K562 (cell line): Measurements from ENCODE around the gene GOLGA8B. TPM values are rescaled to one million over a fixed set of nuclear protein-coding genes. Genes with fewer than 3 reads are reported as not detected.
A peak's percentile ranks its signal among the peaks of the same experiment; 100 is the strongest.

Experiments
- BRF1 ChIP-seq: IDR thresholded peaks from 3 replicates; pipeline ENCODE4 v1.6.1; 2011; ENCODE audit warnings: borderline replicate concordance, mild to moderate bottlenecking; ENCODE audit not compliant: insufficient read length; ENCODE audit errors: extremely low read depth
- CSDE1 ChIP-seq, 2 experiments: fragments of 450-650 bp; IDR thresholded peaks; 2 replicates each; pipeline ENCODE4 v1.6.1; 2016; ENCODE audit warnings: mild to moderate bottlenecking in 1 of 2
- GABPA ChIP-seq: fragments of 200-800 bp; sonication (Bioruptor generic); conservative IDR thresholded peaks from 2 replicates; pipeline ENCODE4 v1.6.1; 2016; ENCODE audit warnings: low read depth, missing genetic modification characterization, missing compliant biosample characterization
- ILF3 ChIP-seq: fragments of 450-650 bp; IDR thresholded peaks from 2 replicates; pipeline ENCODE4 v1.6.1; 2018; ENCODE audit warnings: antibody characterized with exemption, mild to moderate bottlenecking, moderate library complexity, borderline replicate concordance
- MIER1 ChIP-seq: fragments of 450-650 bp; IDR thresholded peaks from 2 replicates; pipeline ENCODE4 v1.6.1; 2016; ENCODE audit warnings: antibody characterized with exemption, mild to moderate bottlenecking, low read depth
- NCOA2 ChIP-seq, 2 experiments: fragments of 450-650 bp; IDR thresholded peaks; 2 replicates each; pipeline ENCODE4 v1.6.1; 2018; ENCODE audit warnings: mild to moderate bottlenecking in 2 of 2, moderate library complexity in 1 of 2; ENCODE audit not compliant: partially characterized antibody in 2 of 2
- SIN3A ChIP-seq, 2 experiments: fragments of 150-350 bp in 1 of 2; IDR thresholded peaks; 2 replicates each; pipeline ENCODE4 v1.6.1; 2011 to 2016; ENCODE audit warnings: borderline replicate concordance in 2 of 2, low read depth in 2 of 2, low read length in 2 of 2, mild to moderate bottlenecking in 2 of 2, moderate library complexity in 2 of 2; ENCODE audit not compliant: control insufficient read depth in 1 of 2
- TCF7L2 ChIP-seq: fragments of 150-350 bp; IDR thresholded peaks from 2 replicates; pipeline ENCODE4 v1.6.1; 2016; ENCODE audit warnings: low read depth, mild to moderate bottlenecking, low read length, moderate library complexity
- ZNF165 ChIP-seq: fragments of 250-450 bp; sonication (Bioruptor Pico); IDR thresholded peaks from 2 replicates; pipeline ENCODE4 v1.4.0; 2020; ENCODE audit warnings: borderline replicate concordance
- ZNF764 ChIP-seq: fragments of 250-450 bp; sonication (Bioruptor Pico); IDR thresholded peaks from 2 replicates; pipeline ENCODE4 v1.4.0; 2020; ENCODE audit warnings: low read depth, mild to moderate bottlenecking, moderate library complexity
- polyA plus RNA-seq, 8 experiments: library from polyadenylated mRNA; depleted of rRNA in 4 of 8; stranded (reverse) in 5 of 8; unstranded in 3 of 8; fragments of >200 nt; fragmentation: Nextera tagmentation in 2 of 8; fragmentation: Illumina TruSeq in 1 of 8; extraction: Ambion mirVana in 2 of 8; extraction: Trizol in 1 of 8; gene quantifications; 2 replicates each; pipeline versions ENCODE4 v1.2.1 to v1.2.3, GENCODE V29; 2011 to 2014; ENCODE audit warnings: inconsistent platforms in 1 of 8, missing spikeins in 1 of 8
- total RNA-seq, 7 experiments: library from RNA; depleted of rRNA in 6 of 7; stranded (reverse); fragments of >200 nt in 6 of 7; fragmentation: Illumina TruSeq in 2 of 7; extraction: Trizol in 2 of 7; gene quantifications; 2 replicates each; pipeline versions ENCODE4 v1.2.1 to v1.2.3, GENCODE V29; 2011 to 2021; ENCODE audit warnings: low replicate concordance in 1 of 7
- TF ChIP-seq, protein P1 (sequence below): fragments of 450-650 bp; formaldehyde crosslinking; conservative IDR thresholded peaks from 2 replicates; pipeline ENCODE4 v1.4.0; 2022; ENCODE audit warnings: mild to moderate bottlenecking, missing genetic modification characterization
- TF ChIP-seq, protein P2 (sequence below), 2 experiments: fragments of 450-650 bp; formaldehyde crosslinking in 1 of 2; IDR thresholded peaks; 2 replicates each; pipeline versions ENCODE4 v1.4.0 to v1.6.1; 2014 to 2020; ENCODE audit warnings: mild to moderate bottlenecking in 2 of 2, borderline replicate concordance in 1 of 2, low read depth in 1 of 2
- TF ChIP-seq, protein P3 (sequence below): fragments of 450-650 bp; IDR thresholded peaks from 2 replicates; pipeline ENCODE4 v1.6.1; 2016; ENCODE audit warnings: antibody characterized with exemption
- TF ChIP-seq, protein P4 (sequence below): sonication (generic); formaldehyde crosslinking; IDR thresholded peaks from 2 replicates; pipeline ENCODE4 v1.8.1; 2023; ENCODE audit warnings: mild to moderate bottlenecking, missing genetic modification reagents

Gene GOLGA8B
- total and polyA plus RNA-seq, 9 of the 15 experiments (the other 6 are each of a cell fraction or from before 2014, with no cell fraction given) = 7.9 to 236 (median 54.1) TPM

DNA sequence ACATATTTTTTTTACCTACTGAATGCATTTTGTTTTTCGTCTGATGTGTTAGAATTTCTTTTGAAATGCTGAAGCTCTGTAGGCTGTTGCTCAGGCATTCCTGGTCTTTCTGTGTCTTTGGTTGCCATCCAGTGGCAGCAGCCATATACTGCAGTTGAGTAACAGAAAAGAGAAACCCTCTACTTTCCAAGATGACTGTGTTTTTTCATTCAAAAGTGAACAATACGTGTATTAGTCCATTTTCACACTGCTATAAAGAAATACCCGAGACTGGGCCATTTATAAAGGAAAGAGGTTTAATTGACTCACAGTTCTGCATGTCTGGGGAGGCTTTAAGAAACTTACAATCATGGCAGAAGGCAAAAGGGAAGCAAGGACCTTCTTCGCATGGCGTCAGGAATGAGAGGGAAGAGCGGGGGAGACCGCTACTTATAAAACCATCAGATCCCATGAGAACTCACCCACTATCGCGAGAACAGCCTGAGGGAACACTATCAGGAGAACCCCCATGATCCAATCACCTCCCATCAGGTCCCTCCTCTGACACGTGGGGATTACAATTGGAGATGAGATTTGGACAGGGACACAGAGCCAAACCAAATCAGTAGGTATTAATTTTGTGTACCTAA lies 4.7 kb upstream of the GOLGA8B start (continued):
- TF ChIP-seq, protein P1, sequence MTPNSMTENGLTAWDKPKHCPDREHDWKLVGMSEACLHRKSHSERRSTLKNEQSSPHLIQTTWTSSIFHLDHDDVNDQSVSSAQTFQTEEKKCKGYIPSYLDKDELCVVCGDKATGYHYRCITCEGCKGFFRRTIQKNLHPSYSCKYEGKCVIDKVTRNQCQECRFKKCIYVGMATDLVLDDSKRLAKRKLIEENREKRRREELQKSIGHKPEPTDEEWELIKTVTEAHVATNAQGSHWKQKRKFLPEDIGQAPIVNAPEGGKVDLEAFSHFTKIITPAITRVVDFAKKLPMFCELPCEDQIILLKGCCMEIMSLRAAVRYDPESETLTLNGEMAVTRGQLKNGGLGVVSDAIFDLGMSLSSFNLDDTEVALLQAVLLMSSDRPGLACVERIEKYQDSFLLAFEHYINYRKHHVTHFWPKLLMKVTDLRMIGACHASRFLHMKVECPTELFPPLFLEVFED (CRISPR knock-in tag) = no peak
- TF ChIP-seq CSDE1 (IDR thresholded peaks at IDR 0.05) (no peak; a peak in 1 of 4 replicates), ILF3 (no peak), ZNF165 (CRISPR knock-in tag) (no peak), SIN3A (IDR thresholded peaks at IDR 0.05; ENCODE audit: borderline replicate concordance in 2 of 2, control insufficient read depth in 1 of 2, low read depth in 2 of 2, low read length in 2 of 2) (0 out of 4 replicates have a peak, but pooled peaks of 1 of the 2 experiments have one; percentile 51), MIER1 (no peak), TCF7L2 (no peak), ZNF764 (CRISPR knock-in tag) (no peak), BRF1 (no peak), GABPA (tag) (0 out of 2 replicates have a peak, but pooled peaks have one; percentile 23), NCOA2 (IDR thresholded peaks at IDR 0.05; ENCODE audit: partially characterized antibody in 2 of 2) (no peak)
- TF ChIP-seq, protein P2, sequence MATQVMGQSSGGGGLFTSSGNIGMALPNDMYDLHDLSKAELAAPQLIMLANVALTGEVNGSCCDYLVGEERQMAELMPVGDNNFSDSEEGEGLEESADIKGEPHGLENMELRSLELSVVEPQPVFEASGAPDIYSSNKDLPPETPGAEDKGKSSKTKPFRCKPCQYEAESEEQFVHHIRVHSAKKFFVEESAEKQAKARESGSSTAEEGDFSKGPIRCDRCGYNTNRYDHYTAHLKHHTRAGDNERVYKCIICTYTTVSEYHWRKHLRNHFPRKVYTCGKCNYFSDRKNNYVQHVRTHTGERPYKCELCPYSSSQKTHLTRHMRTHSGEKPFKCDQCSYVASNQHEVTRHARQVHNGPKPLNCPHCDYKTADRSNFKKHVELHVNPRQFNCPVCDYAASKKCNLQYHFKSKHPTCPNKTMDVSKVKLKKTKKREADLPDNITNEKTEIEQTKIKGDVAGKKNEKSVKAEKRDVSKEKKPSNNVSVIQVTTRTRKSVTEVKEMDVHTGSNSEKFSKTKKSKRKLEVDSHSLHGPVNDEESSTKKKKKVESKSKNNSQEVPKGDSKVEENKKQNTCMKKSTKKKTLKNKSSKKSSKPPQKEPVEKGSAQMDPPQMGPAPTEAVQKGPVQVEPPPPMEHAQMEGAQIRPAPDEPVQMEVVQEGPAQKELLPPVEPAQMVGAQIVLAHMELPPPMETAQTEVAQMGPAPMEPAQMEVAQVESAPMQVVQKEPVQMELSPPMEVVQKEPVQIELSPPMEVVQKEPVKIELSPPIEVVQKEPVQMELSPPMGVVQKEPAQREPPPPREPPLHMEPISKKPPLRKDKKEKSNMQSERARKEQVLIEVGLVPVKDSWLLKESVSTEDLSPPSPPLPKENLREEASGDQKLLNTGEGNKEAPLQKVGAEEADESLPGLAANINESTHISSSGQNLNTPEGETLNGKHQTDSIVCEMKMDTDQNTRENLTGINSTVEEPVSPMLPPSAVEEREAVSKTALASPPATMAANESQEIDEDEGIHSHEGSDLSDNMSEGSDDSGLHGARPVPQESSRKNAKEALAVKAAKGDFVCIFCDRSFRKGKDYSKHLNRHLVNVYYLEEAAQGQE (IDR thresholded peaks at IDR 0.05; ENCODE audit: borderline replicate concordance) = peak; percentile 72; the same call in 1 of the 2 replicates
- TF ChIP-seq, protein P2 (CRISPR knock-in tag; IDR thresholded peaks at IDR 0.05; ENCODE audit: low read depth) = no peak
- TF ChIP-seq, protein P3, sequence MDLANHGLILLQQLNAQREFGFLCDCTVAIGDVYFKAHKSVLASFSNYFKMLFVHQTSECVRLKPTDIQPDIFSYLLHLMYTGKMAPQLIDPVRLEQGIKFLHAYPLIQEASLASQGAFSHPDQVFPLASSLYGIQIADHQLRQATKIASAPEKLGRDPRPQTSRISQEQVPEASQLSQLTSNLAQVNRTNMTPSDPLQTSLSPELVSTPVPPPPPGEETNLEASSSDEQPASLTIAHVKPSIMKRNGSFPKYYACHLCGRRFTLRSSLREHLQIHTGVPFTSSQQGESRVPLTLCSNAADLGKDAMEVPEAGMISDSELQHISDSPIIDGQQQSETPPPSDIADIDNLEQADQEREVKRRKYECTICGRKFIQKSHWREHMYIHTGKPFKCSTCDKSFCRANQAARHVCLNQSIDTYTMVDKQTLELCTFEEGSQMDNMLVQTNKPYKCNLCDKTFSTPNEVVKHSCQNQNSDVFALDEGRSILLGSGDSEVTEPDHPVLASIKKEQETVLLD = no peak
- TF ChIP-seq, protein P4, sequence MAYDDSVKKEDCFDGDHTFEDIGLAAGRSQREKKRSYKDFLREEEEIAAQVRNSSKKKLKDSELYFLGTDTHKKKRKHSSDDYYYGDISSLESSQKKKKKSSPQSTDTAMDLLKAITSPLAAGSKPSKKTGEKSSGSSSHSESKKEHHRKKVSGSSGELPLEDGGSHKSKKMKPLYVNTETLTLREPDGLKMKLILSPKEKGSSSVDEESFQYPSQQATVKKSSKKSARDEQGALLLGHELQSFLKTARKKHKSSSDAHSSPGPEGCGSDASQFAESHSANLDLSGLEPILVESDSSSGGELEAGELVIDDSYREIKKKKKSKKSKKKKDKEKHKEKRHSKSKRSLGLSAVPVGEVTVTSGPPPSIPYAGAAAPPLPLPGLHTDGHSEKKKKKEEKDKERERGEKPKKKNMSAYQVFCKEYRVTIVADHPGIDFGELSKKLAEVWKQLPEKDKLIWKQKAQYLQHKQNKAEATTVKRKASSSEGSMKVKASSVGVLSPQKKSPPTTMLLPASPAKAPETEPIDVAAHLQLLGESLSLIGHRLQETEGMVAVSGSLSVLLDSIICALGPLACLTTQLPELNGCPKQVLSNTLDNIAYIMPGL (CRISPR knock-in tag) = no peak
